ENCODE data around the gene CAMSAP3. TPM values are rescaled to one million over a fixed set of nuclear protein-coding genes. Genes with fewer than 3 reads are reported as not detected.
"Not testable (repeated sequence)": the region's sequence is repeated elsewhere in the genome, so short reads cannot be mapped to it uniquely, and the experiment has no call there.

Gene CAMSAP3
- total RNA-seq, 1 donor from 2014 or later: 17.0 TPM

DNA sequence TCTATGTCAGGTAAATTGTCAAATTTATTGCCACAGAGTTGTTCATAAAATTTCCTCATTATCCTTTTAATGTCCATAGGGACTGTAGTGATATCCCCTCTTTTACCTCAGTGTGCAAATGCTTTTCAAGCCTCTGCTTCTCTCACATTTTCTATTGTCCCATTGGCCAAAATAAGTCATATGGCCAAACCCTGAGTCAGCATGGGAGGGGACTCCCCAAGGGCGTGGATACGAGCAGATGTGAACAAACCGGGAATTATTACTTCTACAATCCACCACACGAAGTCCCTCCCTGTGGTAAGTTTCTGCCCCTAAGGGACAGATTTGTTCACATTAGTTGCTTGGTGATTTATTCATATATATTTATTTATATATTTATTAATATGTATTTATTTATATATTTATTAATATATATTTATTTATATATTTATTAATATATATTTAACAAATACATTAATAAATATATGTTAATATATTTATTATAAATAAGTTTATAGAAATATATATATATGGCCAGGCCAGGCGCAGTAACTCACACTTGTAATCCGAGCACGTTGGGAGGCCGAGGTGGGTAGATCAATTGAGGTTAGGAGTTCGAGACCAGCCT lies 20.1 kb upstream of the CAMSAP3 start:
- no peak for DNase-seq

DNA sequence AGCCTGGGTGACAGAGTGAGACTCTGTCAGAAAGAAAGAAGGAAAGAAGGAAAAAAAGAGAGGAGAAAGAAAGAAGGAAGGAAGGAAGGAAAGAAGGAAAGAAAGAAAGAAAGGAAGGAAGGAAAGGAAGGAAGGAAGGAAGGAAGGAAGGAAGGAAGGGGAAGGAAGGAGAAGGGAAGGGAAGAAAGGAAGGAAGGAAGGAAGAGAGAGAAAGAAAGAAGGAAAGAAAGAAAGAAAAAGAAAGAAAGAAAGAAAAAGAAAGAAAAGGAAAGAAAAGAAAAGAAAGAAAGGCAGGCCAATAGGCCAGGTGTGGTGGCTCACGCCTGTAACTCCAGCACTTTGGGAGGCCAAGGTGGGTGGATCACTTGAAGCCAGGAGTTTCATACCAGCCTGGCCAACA lies 18.2 kb upstream of the CAMSAP3 start:
- DNase-seq: not testable (repeated sequence)

- DNase-seq: no peak
Observed at GRCh38 chr19:7578127-7578526, 17.5 kb upstream of the CAMSAP3 start.

DNA sequence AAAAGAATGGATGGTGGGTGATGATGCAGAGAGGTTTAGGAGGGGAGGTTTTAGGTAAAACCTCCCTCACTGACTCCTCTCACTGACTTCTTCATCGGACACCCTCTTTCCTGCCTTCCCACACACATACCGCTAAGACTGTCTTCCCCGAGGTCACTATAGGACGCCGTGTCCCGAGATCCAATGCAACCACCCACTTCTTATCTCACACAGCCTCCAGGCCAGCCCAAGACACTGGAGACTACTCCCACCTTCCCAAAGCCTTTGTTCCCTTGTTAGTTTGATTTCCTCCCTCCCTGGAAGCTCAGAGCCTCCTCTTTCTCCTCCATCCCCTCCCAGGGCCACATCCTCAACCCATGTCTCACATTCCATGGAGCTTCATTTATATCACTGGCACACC lies 16.5 kb upstream of the CAMSAP3 start:
- no peak for DNase-seq

GRCh38 chr19:7582446-7582845 lies 13.2 kb upstream of the CAMSAP3 start:
- no peak for DNase-seq

GRCh38 chr19:7589822-7590221 lies 5.8 kb upstream of the CAMSAP3 start:
- no peak for DNase-seq

GRCh38 chr19:7590256-7590655 lies 5.4 kb upstream of the CAMSAP3 start:
- DNase-seq: no peak

DNA sequence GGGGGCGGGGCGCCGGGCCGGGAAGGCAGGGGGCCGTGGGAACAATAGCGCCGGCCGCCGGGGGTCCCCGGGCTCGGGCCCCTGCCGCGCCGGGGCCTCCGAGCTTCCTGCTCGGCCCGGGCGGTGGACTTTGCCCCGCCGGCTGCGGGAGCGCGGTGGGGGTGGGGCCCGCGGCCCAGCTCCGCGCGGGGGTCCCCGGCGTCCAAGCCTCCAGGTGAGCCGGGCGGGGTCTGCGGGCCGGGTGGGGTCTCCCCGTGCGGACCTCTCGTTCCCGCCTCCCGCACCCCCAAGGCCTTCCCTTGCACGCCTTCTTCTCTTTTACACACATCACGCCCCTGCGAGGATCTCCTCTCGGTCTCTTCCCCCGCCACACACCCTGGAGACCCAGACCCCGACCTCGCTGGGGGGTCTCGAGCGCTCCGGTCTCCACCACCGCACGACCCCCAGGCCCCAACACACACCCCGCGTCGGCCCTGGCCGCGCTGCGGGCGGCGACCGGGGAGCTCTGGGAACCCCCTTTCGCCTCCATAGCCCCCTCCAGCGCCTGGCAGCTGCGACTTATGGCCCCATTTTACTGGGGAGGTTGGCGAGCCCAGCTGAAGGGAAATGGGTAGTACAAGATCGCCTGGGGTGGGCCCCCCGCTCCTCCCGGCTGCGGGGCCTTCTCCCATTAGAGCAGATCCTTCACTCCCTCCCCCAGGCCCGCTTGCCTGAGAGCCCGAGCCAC lies 711 bp downstream of the CAMSAP3 start:
- no peak for DNase-seq

GRCh38 chr19:7597689-7598088 lies 2.0 kb downstream of the CAMSAP3 start:
- DNase-seq: no peak

GRCh38 chr19:7598180-7598579 lies 2.5 kb downstream of the CAMSAP3 start:
- no peak for DNase-seq

DNA sequence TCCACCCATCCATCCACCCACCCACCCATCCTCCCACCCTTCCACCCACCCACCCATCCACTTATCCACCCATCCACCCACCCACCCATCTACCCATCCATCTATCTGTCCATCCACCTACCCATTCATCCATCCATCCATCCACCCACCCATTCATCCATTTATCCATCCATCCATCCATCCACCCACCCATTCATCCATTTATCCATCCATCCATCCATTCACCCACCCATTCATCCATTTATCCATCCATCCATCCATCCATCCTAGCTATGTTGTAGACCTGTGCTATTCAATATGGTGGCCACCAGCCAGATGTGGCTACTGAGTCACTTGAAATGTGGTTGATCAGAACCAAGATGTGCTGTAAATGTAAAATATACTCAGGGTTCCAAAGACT lies 5.1 kb downstream of the CAMSAP3 start:
- no peak for DNase-seq

- no peak for DNase-seq
Observed at GRCh38 chr19:7602240-7602934, 6.7 kb downstream of the CAMSAP3 start.

- DNase-seq: no peak
Observed at GRCh38 chr19:7602935-7603497, 7.4 kb downstream of the CAMSAP3 start.

GRCh38 chr19:7603919-7604318 lies 8.3 kb downstream of the CAMSAP3 start:
- no peak for DNase-seq

DNA sequence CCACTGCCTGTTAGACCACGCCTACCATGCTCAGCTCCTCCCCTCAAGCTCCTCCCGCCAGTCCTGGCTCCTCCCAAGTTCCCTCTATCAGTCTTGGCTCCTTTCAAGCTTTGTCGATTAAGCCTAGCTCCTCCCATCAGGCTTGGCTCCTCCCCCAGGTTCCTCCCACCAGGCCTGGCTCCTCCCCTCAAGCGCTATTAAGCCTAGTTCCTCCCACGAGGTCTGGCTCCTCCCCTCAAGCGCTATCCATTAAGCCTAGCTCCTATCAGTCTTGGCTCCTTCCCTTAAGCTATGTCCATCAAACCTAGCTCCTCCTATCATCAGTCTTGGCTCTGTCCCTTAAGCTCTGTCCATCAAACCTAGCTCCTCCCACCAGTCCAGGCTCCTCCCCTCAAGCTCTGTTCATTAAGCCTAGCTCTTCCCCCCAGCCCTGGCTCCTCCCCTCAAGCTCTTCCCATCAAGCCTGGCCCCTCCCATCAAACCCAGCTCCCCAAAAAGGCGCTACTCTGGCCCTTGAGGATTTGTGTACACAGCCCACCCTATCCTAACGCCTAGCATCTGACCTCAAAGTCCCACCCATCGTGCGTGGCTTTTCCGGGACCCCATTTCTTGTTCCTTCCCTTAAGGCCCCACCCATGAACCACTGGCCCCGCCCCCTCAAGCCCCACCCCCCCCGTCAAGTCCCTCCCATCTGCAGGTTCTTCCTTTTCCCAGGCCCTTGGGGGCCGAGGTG lies 10.0 kb downstream of the CAMSAP3 start:
- DNase-seq: no peak

- DNase-seq: no peak
Observed at GRCh38 chr19:7606289-7606688, 10.6 kb downstream of the CAMSAP3 start.

GRCh38 chr19:7607212-7607873 lies 11.7 kb downstream of the CAMSAP3 start:
- DNase-seq: no peak

GRCh38 chr19:7607874-7608560 lies 12.4 kb downstream of the CAMSAP3 start:
- DNase-seq: no peak

- no peak for DNase-seq
Observed at GRCh38 chr19:7610491-7611240, 15.0 kb downstream of the CAMSAP3 start.

- no peak for DNase-seq
Observed at GRCh38 chr19:7611541-7612279, 16.0 kb downstream of the CAMSAP3 start.
